SHP77 (cell line): ENCODE results near the gene FAM20B.

Experiments
- DNase-seq, 2 experiments: peaks; one replicate each; lab custom pipeline; 2025; lab: John Stamatoyannopoulos, UW

Gene FAM20B

GRCh38 chr1:179092896-179093461 is 67.3 kb downstream of the FAM20B start:
- no peak for DNase-seq

DNA sequence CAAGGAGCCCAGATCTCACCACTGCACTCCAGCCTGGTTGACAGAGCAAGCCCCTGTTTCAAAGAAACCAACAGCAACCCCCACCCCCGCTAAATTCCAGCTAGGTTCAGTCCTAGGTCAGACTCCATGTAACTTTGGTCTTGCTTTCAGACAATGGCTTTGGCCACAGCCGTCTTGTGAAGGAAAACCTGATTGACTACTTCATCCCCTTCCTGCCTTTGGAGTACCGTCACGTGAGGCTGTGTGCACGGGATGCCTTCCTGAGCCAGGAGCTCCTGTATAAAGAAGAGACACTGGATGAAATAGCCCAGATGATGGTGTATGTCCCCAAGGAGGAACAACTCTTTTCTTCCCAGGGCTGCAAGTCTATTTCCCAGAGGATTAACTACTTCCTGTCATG is 69.1 kb downstream of the FAM20B start:
- DNase-seq = no peak

DNA sequence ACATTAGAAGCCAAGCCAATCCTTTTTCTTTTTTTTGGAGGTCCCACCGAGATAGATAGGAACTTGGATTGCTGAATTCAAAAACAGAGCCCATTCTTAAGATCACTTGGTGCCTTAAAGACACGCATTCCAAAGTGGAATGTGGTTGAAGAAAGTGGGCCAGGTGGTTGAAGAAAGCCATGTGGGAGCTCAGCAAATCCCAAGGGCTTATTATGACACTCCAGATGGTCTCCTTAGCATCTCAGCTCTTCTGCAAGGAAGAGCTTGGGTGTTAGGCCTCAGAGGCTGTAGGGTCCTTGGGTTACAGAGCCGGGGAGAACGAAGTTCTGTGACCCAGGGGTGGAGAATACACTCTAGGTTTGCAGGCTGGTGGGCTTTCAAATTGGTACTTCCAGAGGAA is 69.7 kb downstream of the FAM20B start:
- DNase-seq = no peak

- no peak for DNase-seq
These were observed 70.2 kb downstream of the FAM20B start for GRCh38 chr1:179095924-179096323.

DNA sequence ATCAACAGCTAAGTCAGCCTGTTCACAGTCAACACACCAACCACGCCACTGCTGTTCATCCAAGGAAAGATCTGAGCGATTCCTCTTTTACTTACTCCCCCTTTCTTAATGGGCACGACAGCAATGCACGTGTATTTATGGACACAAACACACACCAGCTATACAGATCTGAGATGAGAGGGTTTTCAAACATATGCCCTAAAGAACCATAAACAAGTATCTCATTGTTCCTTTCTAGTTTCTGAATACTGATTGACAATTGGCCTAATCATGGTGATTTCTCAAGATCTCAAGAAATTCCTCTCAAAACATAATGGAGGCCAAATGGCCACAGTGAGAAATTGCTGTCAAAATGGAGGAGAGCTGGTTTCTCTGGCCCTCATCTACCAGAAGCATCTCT is 74.2 kb downstream of the FAM20B start:
- no peak for DNase-seq

DNA sequence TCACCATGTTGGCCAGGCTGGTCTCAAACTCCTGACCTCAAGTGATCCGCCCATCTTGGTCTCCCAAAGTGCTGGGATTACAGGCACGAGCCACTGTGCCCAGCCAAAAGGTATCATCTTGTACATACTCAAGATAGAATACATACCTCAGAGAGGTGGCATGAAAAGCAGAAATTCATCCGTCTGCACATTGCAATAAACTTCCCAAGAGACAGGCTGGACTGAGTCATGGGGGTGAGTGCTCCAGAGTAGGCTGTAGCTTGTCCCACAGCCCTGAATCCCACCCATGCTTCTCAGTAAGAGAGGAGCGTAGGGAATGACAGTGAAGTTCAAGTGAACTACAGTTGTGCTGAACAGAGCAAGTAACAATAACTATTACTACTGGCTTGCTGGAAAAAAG is 75.9 kb downstream of the FAM20B start:
- DNase-seq = no peak

DNA sequence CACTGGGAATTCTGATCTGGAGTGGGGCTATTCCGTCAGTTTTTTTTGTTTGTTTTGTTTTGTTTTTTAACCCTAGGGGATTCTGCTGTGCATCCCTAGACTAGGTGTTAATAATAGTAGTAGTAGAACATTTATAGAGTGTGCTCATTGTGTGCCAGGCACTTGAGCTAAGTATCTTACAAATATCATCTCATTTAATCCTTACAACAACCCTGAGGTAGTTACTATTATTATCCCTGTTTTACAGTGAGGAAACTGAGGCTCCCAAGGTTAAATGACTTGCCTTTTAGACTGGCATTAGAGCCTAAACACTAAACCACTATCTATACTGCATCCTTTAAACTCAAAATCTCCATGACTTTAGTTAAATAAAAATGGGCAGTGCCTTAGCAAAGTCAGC is 78.3 kb downstream of the FAM20B start:
- no peak for DNase-seq

DNA sequence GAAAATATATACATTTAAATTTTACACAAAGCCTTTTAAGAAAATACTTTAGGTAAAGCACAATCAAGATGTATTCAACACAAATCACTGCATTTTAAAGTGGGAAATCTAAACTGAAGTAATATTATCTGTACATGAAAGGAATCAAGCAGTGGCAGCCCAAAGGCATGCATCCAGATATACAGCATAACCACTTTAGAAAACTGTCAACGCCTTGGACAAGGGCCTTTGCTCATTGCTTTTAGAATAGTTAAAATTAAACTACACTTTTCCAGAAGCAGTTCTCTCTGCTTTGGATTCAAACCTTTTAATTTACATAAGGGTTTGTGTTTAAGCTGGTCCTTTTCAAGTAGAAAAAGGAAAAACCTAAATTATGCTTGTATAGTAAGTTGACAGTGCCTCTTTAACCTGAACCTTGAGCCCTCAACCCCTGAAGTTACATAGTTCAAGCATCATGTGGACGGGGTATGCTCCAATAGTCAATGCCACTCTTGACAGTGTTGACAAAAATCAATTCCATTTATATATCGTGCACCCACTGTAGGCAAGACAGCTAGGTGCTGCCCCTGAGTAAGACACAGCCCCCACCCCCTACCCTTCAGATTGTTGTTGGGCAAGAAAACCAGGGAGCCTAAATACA is 79.0 kb downstream of the FAM20B start:
- no peak for DNase-seq

- peak in 1 of 2 experiments; percentile 16 for DNase-seq
These were observed 79.7 kb downstream of the FAM20B start for GRCh38 chr1:179105393-179105792.

DNA sequence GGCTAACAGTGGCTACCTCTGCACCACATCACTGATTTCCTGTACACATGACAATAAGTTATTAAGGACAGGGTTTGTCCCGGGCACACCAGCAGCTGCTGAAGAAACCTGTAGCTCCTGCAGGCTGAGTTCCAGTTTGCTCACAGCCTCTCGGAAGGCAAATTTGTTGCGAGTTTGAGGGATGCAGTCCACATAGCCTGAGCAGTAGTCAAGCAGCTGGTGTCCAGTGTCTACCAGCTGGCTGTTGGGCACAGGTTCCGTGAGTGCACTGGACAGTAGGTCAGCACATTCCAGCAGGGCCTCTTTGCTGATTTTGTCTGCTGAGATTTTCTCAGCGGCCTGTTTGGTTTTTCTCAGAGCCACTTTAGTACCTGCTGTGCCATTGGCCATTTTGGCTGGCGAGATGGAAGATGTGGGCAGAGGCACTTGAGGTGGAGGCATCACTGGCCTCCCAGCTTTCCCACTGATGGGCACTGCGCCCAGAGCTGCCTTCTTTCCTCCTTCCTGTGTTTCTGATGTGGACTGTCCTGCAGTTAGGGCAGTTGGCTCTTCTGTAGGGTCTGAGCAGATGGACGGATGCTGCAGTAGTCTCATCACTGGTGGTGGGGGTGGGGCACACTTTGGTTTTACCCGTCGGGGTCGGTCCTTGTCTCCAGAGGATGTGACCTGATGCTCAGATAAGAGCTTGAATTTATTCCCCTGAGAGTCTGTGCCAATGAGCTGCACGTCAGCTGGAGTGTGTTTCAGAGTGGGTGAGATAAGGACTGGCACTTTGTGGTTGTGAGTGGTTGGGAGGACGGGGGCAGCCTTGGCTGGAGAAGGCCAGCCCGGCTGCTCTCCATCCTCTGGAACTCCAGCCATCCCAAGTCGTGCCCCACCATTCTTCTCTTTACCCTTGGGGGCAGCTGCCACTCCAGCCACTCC is 82.3 kb downstream of the FAM20B start:
- DNase-seq = no peak

DNA sequence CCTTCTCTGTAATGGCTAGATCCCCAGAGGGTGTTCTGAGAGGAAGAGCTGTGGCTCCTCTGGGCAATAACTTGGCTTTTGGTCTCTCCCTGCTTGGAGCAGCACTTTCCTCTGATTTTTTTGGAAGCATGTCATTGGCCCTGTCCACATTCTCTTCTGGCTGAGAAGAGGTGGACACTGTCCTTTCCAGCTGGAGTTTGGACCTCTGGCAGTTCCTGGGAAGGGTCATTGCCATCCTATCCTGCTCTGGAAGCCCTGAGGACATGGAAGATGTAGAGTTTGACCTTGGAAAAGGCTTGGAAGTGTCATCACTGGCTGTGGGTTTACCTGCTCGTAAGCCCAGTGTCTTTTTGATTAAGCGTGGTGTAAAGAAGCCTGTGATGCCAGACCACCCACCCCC is 83.0 kb downstream of the FAM20B start:
- DNase-seq = no peak

- DNase-seq = no peak
These were observed 89.5 kb downstream of the FAM20B start for GRCh38 chr1:179115181-179115580.

GRCh38 chr1:179119513-179119912 is 93.8 kb downstream of the FAM20B start:
- DNase-seq = no peak

- no peak for DNase-seq
These were observed 95.0 kb downstream of the FAM20B start for GRCh38 chr1:179120736-179121135.

GRCh38 chr1:179121159-179121938 is 95.7 kb downstream of the FAM20B start:
- DNase-seq = no peak

GRCh38 chr1:179124873-179125272 is 99.2 kb downstream of the FAM20B start:
- no peak for DNase-seq
